Measurements from ENCODE around the gene TOPORS. TPM values are rescaled to one million over a fixed set of nuclear protein-coding genes. Genes with fewer than 3 reads are reported as not detected.
"Not testable (repeated sequence)": the region's sequence is repeated elsewhere in the genome, so short reads cannot be mapped to it uniquely, and the experiment has no call there.

TOPORS gene
- total RNA-seq, 1 experiment from 2014 or later: 16.7 TPM

GRCh38 chr9:32550562-32551275 is 1.7 kb downstream of the TOPORS start:
- Mint-ChIP-seq H3K4me1 (ENCODE audit: insufficient read depth, unreplicated experiment) (peaks cover 13% of the 10 kb centered on the region), H3K4me3 (ENCODE audit: unreplicated experiment) (peak overlapping the region; percentile 98), H3K9me3 (ENCODE audit: unreplicated experiment) (no peaks in the 10 kb centered on the region), H3K27ac (ENCODE audit: low read depth, unreplicated experiment) (peak overlapping the region; percentile 94), H3K27me3 (ENCODE audit: insufficient read depth, unreplicated experiment) (no peaks in the 10 kb centered on the region), H3K36me3 (ENCODE audit: insufficient read depth, unreplicated experiment) (peaks cover 39% of the 10 kb centered on the region)
- ChIA-PET POLR2A (interaction anchor here (0.7 to 6.8 kb wide), 14 partner anchors 8 to 478 kb away, joined by 3 to 74 read pairs (median 6); partner anchors contain the start of genes ACO1, DNAJA1, NDUFB6 and RIGI), CTCF (interaction anchor here (0.8 to 4.4 kb wide), 7 partner anchors 12 to 172 kb away, joined by 3 to 23 read pairs (median 10); partner anchors contain the start of genes ACO1 and RIGI)
- DNase-seq (ENCODE audit: unreplicated experiment): peak; percentile 86
- no TSS peak for BruUV-seq (replicated peaks)
- no peak for TF ChIP-seq CTCF (IDR thresholded peaks at IDR 0.05; ENCODE audit: unreplicated experiment)
- intact Hi-C loops (cut with micrococcal nuclease): loop anchor here (1.0 kb wide), 1 partner anchor 24 kb away; the partner anchor contains the start of gene RIGI

GRCh38 chr9:32550150-32550561 is 2.2 kb downstream of the TOPORS start:
- no peak for DNase-seq (ENCODE audit: unreplicated experiment)
- Mint-ChIP-seq H3K27me3 (ENCODE audit: insufficient read depth, unreplicated experiment) (no peaks in the 10 kb centered on the region), H3K4me3 (ENCODE audit: unreplicated experiment) (peak overlapping the region; percentile 98), H3K27ac (ENCODE audit: low read depth, unreplicated experiment) (peak overlapping the region; percentile 94), H3K4me1 (ENCODE audit: insufficient read depth, unreplicated experiment) (peaks cover 13% of the 10 kb centered on the region), H3K36me3 (ENCODE audit: insufficient read depth, unreplicated experiment) (peaks cover 39% of the 10 kb centered on the region), H3K9me3 (ENCODE audit: unreplicated experiment) (no peaks in the 10 kb centered on the region)
- CTCF ChIA-PET: interaction anchor here (0.8 to 4.4 kb wide), 8 partner anchors 11 to 171 kb away, joined by 3 to 23 read pairs (median 9); partner anchors contain the start of genes ACO1 and RIGI
- BruUV-seq (replicated peaks): no TSS peak
- TF ChIP-seq CTCF (IDR thresholded peaks at IDR 0.05; ENCODE audit: unreplicated experiment): no peak
- POLR2A ChIA-PET: interaction anchor here (0.6 to 6.8 kb wide), 12 partner anchors 8 to 476 kb away, joined by 3 to 74 read pairs (median 6); partner anchors contain the start of genes ACO1, DNAJA1, NDUFB6 and RIGI
- intact Hi-C loops (cut with micrococcal nuclease): loop anchor here (1.0 kb wide), 1 partner anchor 24 kb away; the partner anchor contains the start of gene RIGI

DNA sequence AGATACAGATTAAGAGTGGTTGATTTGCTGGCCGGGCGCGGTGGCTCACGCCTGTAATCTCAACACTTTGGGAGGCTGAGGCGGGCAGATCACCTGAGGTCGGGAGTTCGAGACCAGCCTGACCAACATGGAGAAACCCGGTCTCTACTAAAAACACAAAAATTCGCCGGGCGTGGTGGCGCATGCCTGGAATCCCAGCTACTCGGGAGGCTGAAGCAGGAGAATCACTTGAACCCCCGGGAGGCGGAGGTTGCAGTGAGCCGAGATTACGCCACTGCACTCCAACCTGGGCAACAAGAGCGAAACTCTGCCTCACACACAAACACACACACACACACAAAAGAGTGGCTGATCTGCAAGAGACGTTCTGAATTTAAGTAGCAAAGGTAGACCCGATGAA is 4.2 kb downstream of the TOPORS start:
- H3K4me3 Mint-ChIP-seq (ENCODE audit: unreplicated experiment): peak overlapping the region; percentile 53
- peaks cover 13% of the 10 kb centered on the region for H3K4me1 Mint-ChIP-seq (ENCODE audit: insufficient read depth, unreplicated experiment)
- POLR2A ChIA-PET: interaction anchor here (0.6 to 6.8 kb wide), 2 partner anchors 8 to 23 kb away, joined by 3 to 74 read pairs; partner anchors contain the start of gene RIGI
- H3K27ac Mint-ChIP-seq (ENCODE audit: low read depth, unreplicated experiment): peak overlapping the region; percentile 51
- H3K27me3 Mint-ChIP-seq (ENCODE audit: insufficient read depth, unreplicated experiment); intact Hi-C loops (cut with micrococcal nuclease); DNase-seq (ENCODE audit: unreplicated experiment); H3K9me3 Mint-ChIP-seq (ENCODE audit: unreplicated experiment); BruUV-seq (replicated peaks): not testable (repeated sequence)
- peaks cover 57% of the 10 kb centered on the region for H3K36me3 Mint-ChIP-seq (ENCODE audit: insufficient read depth, unreplicated experiment)
- CTCF ChIA-PET: interaction anchor here (1.7 to 4.4 kb wide), 5 partner anchors 9 to 169 kb away, joined by 8 to 23 read pairs (median 8); partner anchors contain the start of gene RIGI

GRCh38 chr9:32545884-32546283 is 6.5 kb downstream of the TOPORS start:
- peaks cover 13% of the 10 kb centered on the region for H3K4me1 Mint-ChIP-seq (ENCODE audit: insufficient read depth, unreplicated experiment)
- CTCF ChIA-PET: interaction anchor here (0.6 to 2.8 kb wide), 4 partner anchors 26 to 517 kb away, joined by 3 to 16 read pairs (median 8); no protein-coding TSS in a partner anchor
- no peaks in the 10 kb centered on the region for H3K9me3 Mint-ChIP-seq (ENCODE audit: unreplicated experiment)
- DNase-seq (ENCODE audit: unreplicated experiment): no peak
- no TSS peak for BruUV-seq (replicated peaks)
- POLR2A ChIA-PET: interaction anchor here (1.9 to 2.7 kb wide), 2 partner anchors 16 to 26 kb away, joined by 5 to 8 read pairs; partner anchors contain the start of gene NDUFB6
- no peaks in the 10 kb centered on the region for H3K27me3 Mint-ChIP-seq (ENCODE audit: insufficient read depth, unreplicated experiment)
- H3K36me3 Mint-ChIP-seq (ENCODE audit: insufficient read depth, unreplicated experiment): peaks cover 73% of the 10 kb centered on the region
- no peak overlapping the region for H3K27ac Mint-ChIP-seq (ENCODE audit: low read depth, unreplicated experiment)
- intact Hi-C loops (cut with micrococcal nuclease): no loop called here
- no peak overlapping the region for H3K4me3 Mint-ChIP-seq (ENCODE audit: unreplicated experiment)
- TF ChIP-seq CTCF (IDR thresholded peaks at IDR 0.05; ENCODE audit: unreplicated experiment): no peak

All from MCF 10A (cell line).